GM19099 (cell line): ENCODE results near the gene DRAP1.

ENCODE experiments used
- POLR2A ChIP-seq: IDR thresholded peaks from 3 replicates; pipeline ENCODE4 v1.6.1; 2011; ENCODE audit warnings: low read depth; ENCODE audit not compliant: insufficient read length; ENCODE audit errors: extremely low read depth

The DRAP1 gene

GRCh38 chr11:65931773-65932557 is 12.7 kb downstream of the DRAP1 start:
- TF ChIP-seq POLR2A: no peak

GRCh38 chr11:65932558-65932919 is 13.3 kb downstream of the DRAP1 start:
- no peak for TF ChIP-seq POLR2A

GRCh38 chr11:65934014-65934413 is 14.8 kb downstream of the DRAP1 start:
- TF ChIP-seq POLR2A: no peak

DNA sequence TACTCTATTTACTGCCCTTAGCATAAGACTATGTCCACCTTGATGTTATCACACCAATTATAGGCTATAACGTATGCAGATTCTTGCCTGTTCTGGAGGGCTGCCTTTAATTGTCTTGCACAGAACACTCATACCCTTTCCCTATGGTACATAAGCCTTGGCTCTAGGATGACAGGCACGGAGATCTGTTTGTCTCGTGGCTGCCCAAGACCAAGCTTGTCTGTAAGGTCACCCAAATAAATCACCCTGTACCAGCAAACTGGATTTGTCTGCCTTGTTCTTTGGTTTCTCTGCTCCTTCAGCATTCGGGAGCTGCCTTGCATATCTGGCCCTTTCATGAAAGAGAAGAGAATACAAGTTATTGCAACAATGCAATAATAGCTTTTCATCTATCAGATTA is 18.5 kb downstream of the DRAP1 start:
- no peak for TF ChIP-seq POLR2A

DNA sequence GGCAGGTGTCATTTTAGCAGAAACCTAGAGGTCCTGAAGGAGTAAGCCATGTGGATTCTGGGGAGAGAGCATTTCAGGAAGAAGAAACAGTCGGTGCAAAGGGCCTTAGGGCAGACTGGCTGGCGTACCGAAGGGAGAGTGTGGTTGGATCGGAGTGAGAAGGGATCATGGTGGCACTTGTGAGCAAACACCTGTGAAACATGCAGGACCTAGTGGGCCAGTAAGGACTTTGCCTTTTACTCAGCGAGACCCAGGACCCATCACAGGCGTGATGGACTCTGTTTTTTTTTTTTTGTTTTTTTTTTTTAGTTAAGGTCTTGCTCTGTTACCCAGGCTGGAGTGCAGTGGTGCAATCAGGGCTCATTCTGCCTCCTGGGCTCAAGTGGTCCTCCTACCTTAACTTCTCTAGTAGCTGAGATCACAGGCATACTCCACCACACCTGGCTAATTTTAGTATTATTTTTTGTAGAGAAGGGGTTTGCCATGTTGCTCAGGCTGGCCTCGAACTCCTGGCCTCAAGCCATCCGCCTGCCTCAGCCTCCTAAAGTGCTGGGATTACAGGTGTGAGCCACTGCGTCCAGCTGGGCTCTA is 22.6 kb downstream of the DRAP1 start:
- no peak for TF ChIP-seq POLR2A

- no peak for TF ChIP-seq POLR2A
Observed at GRCh38 chr11:65942531-65942930, 23.3 kb downstream of the DRAP1 start.

- no peak for TF ChIP-seq POLR2A
Observed at GRCh38 chr11:65944191-65944590, 25.0 kb downstream of the DRAP1 start.

GRCh38 chr11:65944767-65945166 is 25.5 kb downstream of the DRAP1 start:
- no peak for TF ChIP-seq POLR2A

GRCh38 chr11:65945430-65945911 is 26.2 kb downstream of the DRAP1 start, which contains the start of gene TSGA10IP:
Gene TSGA10IP (plus strand): TSS chr11:65945480. CDS start chr11:65945676, 196 bp downstream.
- no peak for TF ChIP-seq POLR2A

GRCh38 chr11:65945941-65946558 is 26.8 kb downstream of the DRAP1 start:
- TF ChIP-seq POLR2A: no peak

- TF ChIP-seq POLR2A: no peak
Observed at GRCh38 chr11:65946655-65947054, 27.4 kb downstream of the DRAP1 start.

DNA sequence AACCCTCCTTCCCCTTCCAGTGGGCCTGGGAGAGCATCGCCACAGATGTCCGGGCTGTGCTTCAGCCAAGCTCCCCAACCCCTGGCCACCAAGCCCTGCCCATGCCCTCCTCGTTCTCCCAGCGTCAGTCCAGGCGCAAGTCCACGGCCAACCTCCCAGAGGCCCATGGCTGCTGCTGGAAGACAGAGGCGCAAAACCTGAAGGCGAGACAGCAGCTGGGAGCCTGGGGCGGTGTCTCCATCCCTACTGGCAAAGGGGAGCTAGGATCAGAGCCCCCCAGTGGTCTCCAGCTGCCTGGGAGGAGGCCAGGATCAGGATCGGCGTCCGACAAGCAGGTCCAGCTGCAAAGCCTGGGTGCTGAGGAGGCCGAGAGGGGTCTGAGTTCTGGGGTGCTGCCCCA is 27.9 kb downstream of the DRAP1 start:
- no peak for TF ChIP-seq POLR2A

GRCh38 chr11:65947603-65948125 is 28.4 kb downstream of the DRAP1 start:
- TF ChIP-seq POLR2A: no peak

GRCh38 chr11:65952052-65952521 is 32.9 kb downstream of the DRAP1 start:
- TF ChIP-seq POLR2A: no peak

DNA sequence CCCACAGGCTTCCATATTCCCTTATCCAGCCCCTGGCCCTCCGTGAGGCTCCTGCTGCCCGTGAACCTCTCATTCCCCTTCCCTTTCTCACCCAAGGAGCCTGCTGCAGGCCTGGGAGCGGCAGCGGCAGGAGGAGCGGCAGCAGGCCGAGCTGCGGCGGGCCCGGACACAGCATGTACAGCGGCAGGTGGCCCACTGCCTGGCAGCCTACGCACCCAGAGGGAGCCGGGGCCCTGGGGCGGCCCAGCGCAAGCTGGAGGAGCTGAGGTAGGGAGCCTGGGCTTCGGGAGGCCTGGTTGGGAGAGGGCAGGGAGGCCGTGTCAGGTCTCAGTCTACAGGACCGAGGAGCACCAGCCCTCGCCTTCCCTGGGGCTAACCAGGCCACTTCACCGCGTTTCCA is 34.2 kb downstream of the DRAP1 start:
- no peak for TF ChIP-seq POLR2A
